Upper lobe of left lung (tissue), 6 donors: ENCODE results near the gene CLHC1. TPM values are rescaled to one million over a fixed set of nuclear protein-coding genes. Genes with fewer than 3 reads are reported as not detected.

Experiments used
- ATAC-seq, 2 donors: fragments of 200-7000 bp; cut with Tn5 transposase; one replicate each; pipeline ENCODE4 v1.9.1; 2022; ENCODE audit warnings: mild to moderate bottlenecking in 2 of 2, moderate library complexity in 2 of 2; ENCODE audit not compliant: low FRiP score in 2 of 2
- DNase-seq, 2 donors: peaks; one replicate each; pipeline ENCODE4 v3.0.0-alpha.2; 2019 to 2020
- H3K27ac ChIP-seq, 4 donors: fragments of 200-600 bp; sonication (generic); one replicate each; pipeline ENCODE4 v1.5.1; 2016 to 2019
- H3K27me3 ChIP-seq, 4 donors: fragments of 200-600 bp; sonication (generic); one replicate each; pipeline ENCODE4 v1.5.1; 2017 to 2019
- H3K36me3 ChIP-seq, 4 donors: fragments of 200-600 bp; sonication (generic); one replicate each; pipeline ENCODE4 v1.5.1; 2016 to 2019
- H3K4me1 ChIP-seq, 4 donors: fragments of 200-600 bp; sonication (generic); one replicate each; pipeline ENCODE4 v1.5.1; 2018 to 2019
- H3K4me3 ChIP-seq, 4 donors: fragments of 200-600 bp; sonication (generic); one replicate each; pipeline ENCODE4 v1.5.1; 2017 to 2019; ENCODE audit warnings: mild to moderate bottlenecking in 2 of 4, moderate library complexity in 1 of 4
- H3K9me3 ChIP-seq, 4 donors: fragments of 200-600 bp; sonication (generic); one replicate each; pipeline ENCODE4 v1.5.1; 2018 to 2019
- CTCF ChIP-seq, 6 experiments: fragments of 450-650 bp in 4 of 6; fragments of 200-600 bp in 2 of 6; sonication (generic) in 2 of 6; IDR thresholded peaks; one replicate each; pipeline ENCODE4 v1.5.1; 2016 to 2019; ENCODE audit warnings: antibody characterized with exemption in 6 of 6
- EP300 ChIP-seq, 4 donors: sonication (generic); formaldehyde crosslinking; IDR thresholded peaks; one replicate each; pipeline ENCODE4 v1.5.1; 2017; ENCODE audit warnings: antibody characterized with exemption in 4 of 4, control low read depth in 2 of 4
- POLR2A ChIP-seq, 4 donors: fragments of 450-650 bp; IDR thresholded peaks; one replicate each; pipeline ENCODE4 v1.5.1; 2016 to 2017; ENCODE audit warnings: antibody characterized with exemption in 4 of 4, mild to moderate bottlenecking in 2 of 4
- POLR2AphosphoS5 ChIP-seq, 2 donors: sonication (generic); formaldehyde crosslinking; IDR thresholded peaks; one replicate each; pipeline ENCODE4 v1.5.1; 2017; ENCODE audit warnings: antibody characterized with exemption in 2 of 2
- WGBS, 2 donors: methylation state at CpG; one replicate each; pipeline ENCODE4 v1.1.5; 2017 to 2018; 5-methylcytosine and 5-hydroxymethylcytosine counted together
- total RNA-seq, 6 donors: library from RNA; depleted of rRNA in 4 of 6; stranded (reverse); fragments of >200 nt in 4 of 6; gene quantifications; one replicate each; pipeline versions ENCODE4 v1.1.0 to v1.2.1, GENCODE V29; 2016 to 2021
- donor health status: DM: no; HTN: no; CAD: no; lungs with moderate emphysema.
- donor health status: DM: no; HTN: yes; CAD: no; lungs with severe emphysema.

CLHC1 gene
- total RNA-seq, 6 donors from 2014 or later = 3.7 to 27.1 (median 11.9) TPM

- H3K4me1 ChIP-seq = peaks cover 79 to 90% (median 89%) of the 10 kb centered on the region in 4 donors
- H3K27me3 ChIP-seq = no peaks in the 10 kb centered on the region
- TF ChIP-seq POLR2AphosphoS5 (IDR thresholded peaks at IDR 0.05) (no peak), CTCF (IDR thresholded peaks at IDR 0.05) (no peak), POLR2A (IDR thresholded peaks at IDR 0.05) (no peak), EP300 (IDR thresholded peaks at IDR 0.05) (no peak)
- no peaks in the 10 kb centered on the region for H3K9me3 ChIP-seq
- ATAC-seq (peak in 1 of 2 donors; percentile 37), DNase-seq (peak in 1 of 2 donors; percentile 54)
- H3K4me3 ChIP-seq = no peak overlapping the region
- H3K36me3 ChIP-seq = no peaks in the 10 kb centered on the region
- H3K27ac ChIP-seq = peak overlapping the region in 3 of 4 donors; percentile 59 to 72 (median 67)
- 40 to 42% methylated on average over 4 of the region's 4 CpGs for WGBS, 2 donors
Measured at GRCh38 chr2:55159037-55159651, 72.9 kb downstream of the CLHC1 start.

- TF ChIP-seq CTCF (IDR thresholded peaks at IDR 0.05) = no peak
- TF ChIP-seq POLR2A (IDR thresholded peaks at IDR 0.05) = no peak
- TF ChIP-seq EP300 (IDR thresholded peaks at IDR 0.05) = no peak
- no peak for TF ChIP-seq POLR2AphosphoS5 (IDR thresholded peaks at IDR 0.05)
- Histone ChIP-seq H3K4me3 (no peak overlapping the region), H3K4me1 (peaks cover 79 to 90% (median 87%) of the 10 kb centered on the region in 4 donors), H3K27me3 (no peaks in the 10 kb centered on the region), H3K9me3 (no peaks in the 10 kb centered on the region), H3K27ac (peak overlapping the region in 3 of 4 donors; percentile 59 to 72 (median 67)), H3K36me3 (no peaks in the 10 kb centered on the region)
- no peak for DNase-seq
- 67 to 69% methylated on average over 10 of the region's 10 CpGs for WGBS, 2 donors
- ATAC-seq = no peak
Measured at GRCh38 chr2:55158111-55158814, 73.8 kb downstream of the CLHC1 start.

GRCh38 chr2:55157474-55157884, 74.6 kb downstream of the CLHC1 start:
- Histone ChIP-seq H3K27ac (peak overlapping the region; percentile 1 to 67 (median 49)), H3K27me3 (no peaks in the 10 kb centered on the region), H3K4me1 (peaks cover 78 to 83% (median 81%) of the 10 kb centered on the region in 4 donors), H3K36me3 (no peaks in the 10 kb centered on the region), H3K4me3 (no peak overlapping the region), H3K9me3 (no peaks in the 10 kb centered on the region)
- ATAC-seq = peak in 1 of 2 donors; percentile 14
- no peak for TF ChIP-seq EP300 (IDR thresholded peaks at IDR 0.05)
- TF ChIP-seq CTCF (IDR thresholded peaks at IDR 0.05) = peak in 1 of 6 experiments; percentile 15
- no peak for TF ChIP-seq POLR2AphosphoS5 (IDR thresholded peaks at IDR 0.05)
- 68 to 71% methylated on average over 2 of the region's 2 CpGs for WGBS, 2 donors
- DNase-seq = no peak

- no peak overlapping the region for H3K4me3 ChIP-seq
- no peaks in the 10 kb centered on the region for H3K36me3 ChIP-seq
- WGBS, 2 donors = 45 to 67% methylated on average over 2 of the region's 2 CpGs
- ATAC-seq = no peak
- TF ChIP-seq POLR2AphosphoS5 (IDR thresholded peaks at IDR 0.05) (no peak), POLR2A (IDR thresholded peaks at IDR 0.05) (no peak), CTCF (IDR thresholded peaks at IDR 0.05) (no peak)
- peak overlapping the region; percentile 1 to 67 (median 46) for H3K27ac ChIP-seq
- peaks cover 73 to 83% (median 79%) of the 10 kb centered on the region in 4 donors for H3K4me1 ChIP-seq
- no peak for DNase-seq
- no peaks in the 10 kb centered on the region for H3K9me3 ChIP-seq
- H3K27me3 ChIP-seq = no peaks in the 10 kb centered on the region
Measured at GRCh38 chr2:55156984-55157383, 75.1 kb downstream of the CLHC1 start.
